H9 (cell line): ENCODE results near the gene EPB41L4B. TPM values are rescaled to one million over a fixed set of nuclear protein-coding genes. Genes with fewer than 3 reads are reported as not detected.

ENCODE experiments used
- DNase-seq: peaks from one replicate; pipeline ENCODE4 v3.0.0-alpha.2; 2017
- H2AFZ ChIP-seq: one replicate; pipeline ENCODE4 v1.6.1; 2013; ENCODE audit warnings: mild to moderate bottlenecking, low read length, control low read depth, moderate library complexity
- H2AK5ac ChIP-seq: 2 replicates; pipeline ENCODE4 v1.6.1; 2013; ENCODE audit warnings: low read length, control low read depth, mixed read lengths; ENCODE audit not compliant: insufficient read length
- H2BK120ac ChIP-seq: one replicate; pipeline ENCODE4 v1.6.1; 2013; ENCODE audit warnings: low read depth, mild to moderate bottlenecking, low read length, control low read depth, inconsistent platforms; ENCODE audit not compliant: poor library complexity, severe bottlenecking
- H2BK12ac ChIP-seq: 2 replicates; pipeline ENCODE4 v1.6.1; 2013; ENCODE audit warnings: low read length, control low read depth, mixed read lengths, low read depth; ENCODE audit not compliant: insufficient read length
- H2BK15ac ChIP-seq: 2 replicates; pipeline ENCODE4 v1.6.1; 2013; ENCODE audit warnings: low read depth, low read length, control low read depth
- H2BK20ac ChIP-seq: one replicate; pipeline ENCODE4 v1.6.1; 2013; ENCODE audit warnings: low read depth, mild to moderate bottlenecking, low read length, control low read depth, inconsistent platforms; ENCODE audit not compliant: poor library complexity, severe bottlenecking
- H2BK5ac ChIP-seq: 2 replicates; pipeline ENCODE4 v1.6.1; 2013; ENCODE audit warnings: low read length, control low read depth, mixed read lengths; ENCODE audit not compliant: insufficient read length
- H3K14ac ChIP-seq: 2 replicates; pipeline ENCODE4 v1.6.1; 2013; ENCODE audit warnings: low read length, control low read depth; ENCODE audit not compliant: insufficient read depth
- H3K18ac ChIP-seq: 2 replicates; pipeline ENCODE4 v1.6.1; 2013; ENCODE audit warnings: low read depth, mild to moderate bottlenecking, mixed read lengths, low read length, control low read depth; ENCODE audit not compliant: insufficient read length
- H3K23ac ChIP-seq: 2 replicates; pipeline ENCODE4 v1.6.1; 2013; ENCODE audit warnings: low read length, control low read depth, mixed read lengths, low read depth; ENCODE audit not compliant: insufficient read length
- H3K23me2 ChIP-seq: 2 replicates; pipeline ENCODE4 v1.6.1; 2013; ENCODE audit warnings: low read depth, mild to moderate bottlenecking, mixed read lengths, low read length, control low read depth; ENCODE audit not compliant: insufficient read length, poor library complexity, severe bottlenecking
- H3K27ac ChIP-seq: 2 replicates; pipeline ENCODE4 v1.5.1; 2013; ENCODE audit warnings: low read length, control low read depth, mixed read lengths, low read depth; ENCODE audit not compliant: insufficient read length
- H3K27me3 ChIP-seq: 2 replicates; pipeline ENCODE4 v1.6.1; 2013; ENCODE audit warnings: low read length, control low read depth, inconsistent platforms; ENCODE audit not compliant: insufficient read depth
- H3K4ac ChIP-seq: 2 replicates; pipeline ENCODE4 v1.6.1; 2013; ENCODE audit warnings: low read depth, mild to moderate bottlenecking, control low read depth, inconsistent platforms, low read length, moderate library complexity
- H3K4me1 ChIP-seq: 2 replicates; pipeline ENCODE4 v1.6.1; 2013; ENCODE audit warnings: low read length, control low read depth, inconsistent platforms; ENCODE audit not compliant: insufficient read depth
- H3K4me2 ChIP-seq: 2 replicates; pipeline ENCODE4 v1.6.1; 2013; ENCODE audit warnings: low read length, control low read depth, mixed read lengths; ENCODE audit not compliant: insufficient read length, insufficient read depth
- H3K56ac ChIP-seq: 2 replicates; pipeline ENCODE4 v1.6.1; 2013; ENCODE audit warnings: low read depth, mild to moderate bottlenecking, mixed read lengths, low read length, control low read depth; ENCODE audit not compliant: insufficient read length
- H3K79me1 ChIP-seq: 2 replicates; pipeline ENCODE4 v1.6.1; 2013; ENCODE audit warnings: low read depth, mild to moderate bottlenecking, moderate library complexity, low read length, control low read depth, inconsistent platforms; ENCODE audit not compliant: insufficient read depth, poor library complexity, severe bottlenecking
- H3K79me2 ChIP-seq: 2 replicates; pipeline ENCODE4 v1.6.1; 2013; ENCODE audit warnings: low read length, control low read depth, inconsistent platforms; ENCODE audit not compliant: insufficient read depth
- H3K9ac ChIP-seq: 2 replicates; pipeline ENCODE4 v1.6.1; 2013; ENCODE audit warnings: low read length, control low read depth, mixed read lengths; ENCODE audit not compliant: insufficient read length; ENCODE audit errors: extremely low read depth
- H3K9me3 ChIP-seq: one replicate; pipeline ENCODE4 v1.6.1; 2013; ENCODE audit warnings: low read depth, low read length, inconsistent platforms; ENCODE audit not compliant: control insufficient read depth
- H3T11ph ChIP-seq: one replicate; pipeline ENCODE4 v1.6.1; 2013; ENCODE audit warnings: mild to moderate bottlenecking, low read length, control low read depth, inconsistent platforms
- H4K20me1 ChIP-seq: one replicate; pipeline ENCODE4 v1.6.1; 2013; ENCODE audit not compliant: control insufficient read depth, insufficient read length, insufficient read depth
- H4K5ac ChIP-seq: 2 replicates; pipeline ENCODE4 v1.6.1; 2013; ENCODE audit warnings: low read depth, mild to moderate bottlenecking, mixed read lengths, low read length, control low read depth; ENCODE audit not compliant: insufficient read length
- H4K8ac ChIP-seq: replicated peaks from 2 replicates; pipeline ENCODE4 v1.6.1; 2013; ENCODE audit warnings: low read length, control low read depth, mixed read lengths, low read depth; ENCODE audit not compliant: insufficient read length
- H4K91ac ChIP-seq: 2 replicates; pipeline ENCODE4 v1.6.1; 2013; ENCODE audit warnings: low read depth, mild to moderate bottlenecking, moderate library complexity, mixed read lengths, low read length, control low read depth; ENCODE audit not compliant: insufficient read length
- H3K27ac Mint-ChIP-seq, 3 experiments: 2 replicates in 2 of 3; 3 replicates in 1 of 3; pipeline ENCODE4 v1.8.0; 2020 to 2021; ENCODE audit warnings: mixed read lengths in 3 of 3, mild to moderate bottlenecking in 1 of 3, moderate library complexity in 1 of 3
- H3K27me3 Mint-ChIP-seq: 2 replicates; pipeline ENCODE4 v1.8.0; 2021; ENCODE audit warnings: low read depth, mild to moderate bottlenecking, moderate library complexity, mixed read lengths
- H3K36me3 Mint-ChIP-seq, 3 experiments: 2 replicates in 2 of 3; 3 replicates in 1 of 3; pipeline ENCODE4 v1.8.0; 2020 to 2021; ENCODE audit warnings: low read depth in 3 of 3, mixed read lengths in 3 of 3; ENCODE audit not compliant: insufficient read depth in 1 of 3
- H3K4me1 Mint-ChIP-seq, 2 experiments: 2 replicates each; pipeline ENCODE4 v1.8.0; 2020; ENCODE audit warnings: mixed read lengths in 2 of 2
- H3K4me3 Mint-ChIP-seq, 2 experiments: 2 replicates in 1 of 2; 3 replicates in 1 of 2; pipeline ENCODE4 v1.8.0; 2020 to 2021; ENCODE audit warnings: mild to moderate bottlenecking in 2 of 2, mixed read lengths in 2 of 2, moderate library complexity in 1 of 2
- H3K9me3 Mint-ChIP-seq, 2 experiments: 2 replicates in 1 of 2; 3 replicates in 1 of 2; pipeline ENCODE4 v1.8.0; 2020; ENCODE audit warnings: mild to moderate bottlenecking in 2 of 2, mixed read lengths in 2 of 2, moderate library complexity in 1 of 2
- WGBS: extraction: QIAGEN DNeasy Blood & Tissue Kit; methylation state at CpG from one replicate; pipeline ENCODE4 v1.1.7; 2013; ENCODE audit warnings: missing lambda C conversion rate, low lambda C conversion rate, mixed read lengths; ENCODE audit not compliant: insufficient read length; ENCODE audit errors: extremely low coverage; 5-methylcytosine and 5-hydroxymethylcytosine counted together
- total RNA-seq: library from RNA; stranded (reverse); gene quantifications from 2 replicates; pipeline ENCODE4 v1.2.1, GENCODE V29; 2021
- TF ChIP-seq, protein P1 (sequence below): fragments of 200-600 bp; sonication (generic); conservative IDR thresholded peaks from 3 replicates; pipeline ENCODE4 v1.8.0; 2021; ENCODE audit warnings: antibody characterized with exemption, mild to moderate bottlenecking

EPB41L4B gene
- total RNA-seq, 1 experiment from 2014 or later: 18.9 TPM

DNA sequence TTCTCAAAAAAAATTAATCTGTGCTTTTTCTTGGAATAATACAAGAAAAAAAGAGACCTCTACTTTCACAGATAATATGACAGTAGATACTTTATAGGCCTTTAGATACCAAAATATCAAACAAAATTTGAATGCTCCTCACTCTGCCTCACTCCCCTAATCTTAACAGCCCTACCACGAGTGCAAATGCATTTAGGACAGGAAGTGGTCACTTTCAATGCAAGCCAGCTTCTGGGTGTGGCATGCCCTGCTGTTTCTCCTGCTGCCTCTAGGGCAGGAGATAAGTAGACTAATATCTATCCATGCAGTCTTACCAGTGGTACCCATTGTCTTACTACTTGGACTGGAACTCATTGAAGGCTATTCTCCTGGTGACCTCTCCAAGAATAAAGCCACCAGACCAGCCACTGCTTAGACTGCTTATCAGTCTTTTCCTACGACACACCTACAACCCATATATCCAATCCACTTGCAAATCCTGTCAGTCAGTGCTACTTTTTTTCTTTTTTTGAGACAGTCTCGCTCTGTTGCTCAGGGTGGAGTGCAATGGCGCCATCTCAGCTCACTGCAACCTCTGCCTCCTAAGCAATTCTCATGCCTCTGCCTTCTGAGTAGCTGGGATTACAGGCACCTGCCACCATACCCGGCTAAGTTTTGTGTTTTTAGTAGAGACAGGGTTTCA, 176.8 kb downstream of the EPB41L4B start:
- H3K9me3 Mint-ChIP-seq: no peaks in the 10 kb centered on the region; a peak in 1 of 5 replicates

More for the DNA sequence above, 176.8 kb downstream of the EPB41L4B start:
- H3K14ac ChIP-seq: no peak overlapping the region
- H4K20me1 ChIP-seq: no peaks in the 10 kb centered on the region
- no peaks in the 10 kb centered on the region for H3K36me3 Mint-ChIP-seq
- no peaks in the 10 kb centered on the region for H3K79me2 ChIP-seq
- no peak overlapping the region for H3K23ac ChIP-seq
- H3K4me2 ChIP-seq: no peak overlapping the region
- H4K91ac ChIP-seq: no peak overlapping the region
- H3K56ac ChIP-seq: no peak overlapping the region
- no peaks in the 10 kb centered on the region for H3K27me3 ChIP-seq
- H3K27ac Mint-ChIP-seq: no peak overlapping the region
- H3K4me1 Mint-ChIP-seq: peaks cover 7 to 13% of the 10 kb centered on the region in 2 experiments
- no peak overlapping the region for H4K8ac ChIP-seq
- no peak overlapping the region for H2BK15ac ChIP-seq
- no peak overlapping the region for H3K4ac ChIP-seq
- no peak overlapping the region for H3K18ac ChIP-seq
- no peak overlapping the region for H2BK12ac ChIP-seq
- no peak overlapping the region for H2BK20ac ChIP-seq
- H2AFZ ChIP-seq: no peak overlapping the region
- no peak overlapping the region for H3K4me3 Mint-ChIP-seq
- no peaks in the 10 kb centered on the region for H3K4me1 ChIP-seq
- no peaks in the 10 kb centered on the region; the same call in 1 of the 2 replicates for H3K27me3 Mint-ChIP-seq
- H2BK5ac ChIP-seq: no peak overlapping the region
- no peaks in the 10 kb centered on the region for H3K9me3 ChIP-seq
- DNase-seq: peak; percentile 48
- TF ChIP-seq, protein P1, sequence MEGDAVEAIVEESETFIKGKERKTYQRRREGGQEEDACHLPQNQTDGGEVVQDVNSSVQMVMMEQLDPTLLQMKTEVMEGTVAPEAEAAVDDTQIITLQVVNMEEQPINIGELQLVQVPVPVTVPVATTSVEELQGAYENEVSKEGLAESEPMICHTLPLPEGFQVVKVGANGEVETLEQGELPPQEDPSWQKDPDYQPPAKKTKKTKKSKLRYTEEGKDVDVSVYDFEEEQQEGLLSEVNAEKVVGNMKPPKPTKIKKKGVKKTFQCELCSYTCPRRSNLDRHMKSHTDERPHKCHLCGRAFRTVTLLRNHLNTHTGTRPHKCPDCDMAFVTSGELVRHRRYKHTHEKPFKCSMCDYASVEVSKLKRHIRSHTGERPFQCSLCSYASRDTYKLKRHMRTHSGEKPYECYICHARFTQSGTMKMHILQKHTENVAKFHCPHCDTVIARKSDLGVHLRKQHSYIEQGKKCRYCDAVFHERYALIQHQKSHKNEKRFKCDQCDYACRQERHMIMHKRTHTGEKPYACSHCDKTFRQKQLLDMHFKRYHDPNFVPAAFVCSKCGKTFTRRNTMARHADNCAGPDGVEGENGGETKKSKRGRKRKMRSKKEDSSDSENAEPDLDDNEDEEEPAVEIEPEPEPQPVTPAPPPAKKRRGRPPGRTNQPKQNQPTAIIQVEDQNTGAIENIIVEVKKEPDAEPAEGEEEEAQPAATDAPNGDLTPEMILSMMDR: peak; percentile 49
- H3K27ac ChIP-seq: no peak overlapping the region
- H2AK5ac ChIP-seq: no peak overlapping the region
- H3K9ac ChIP-seq: no peak overlapping the region
- no peak overlapping the region for H4K5ac ChIP-seq
- no CpG with 5 or more reads among the region's 5 CpGs for WGBS
- H2BK120ac ChIP-seq: no peak overlapping the region
- H3K23me2 ChIP-seq: no peaks in the 10 kb centered on the region
- H3T11ph ChIP-seq: no peak overlapping the region
- no peaks in the 10 kb centered on the region for H3K79me1 ChIP-seq
